Natural killer cell (primary cell): ENCODE data around the gene LSAMP. TPM values are rescaled to one million over a fixed set of nuclear protein-coding genes. Genes with fewer than 3 reads are reported as not detected.

Source experiments
- ATAC-seq, 3 donors: fragments of 150-1000 bp in 2 of 3; fragments of 200-7000 bp in 1 of 3; cut with Tn5 transposase; 1 replicate in 1 of 3; 2 replicates in 2 of 3; pipeline ENCODE4 v1.10.0; 2021; ENCODE audit warnings: mild to moderate bottlenecking in 2 of 3, moderate library complexity in 2 of 3
- DNase-seq, 2 donors: peaks; one replicate each; pipeline versions ENCODE4 v3.0.0 to v3.0.0-alpha.2; 2013 to 2021; ENCODE audit warnings: mixed read lengths in 1 of 2
- H3K27ac ChIP-seq: one replicate; pipeline ENCODE4 v1.5.1; 2013; ENCODE audit warnings: mild to moderate bottlenecking, low read length
- H3K27me3 ChIP-seq: one replicate; pipeline ENCODE4 v1.6.1; 2013; ENCODE audit warnings: low read length; ENCODE audit not compliant: control insufficient read depth, insufficient read depth
- H3K36me3 ChIP-seq: one replicate; pipeline ENCODE4 v1.6.1; 2013; ENCODE audit warnings: low read length; ENCODE audit not compliant: control insufficient read depth, insufficient read depth
- H3K4me1 ChIP-seq: one replicate; pipeline ENCODE4 v1.6.1; 2013; ENCODE audit warnings: low read length; ENCODE audit not compliant: control insufficient read depth, insufficient read depth
- H3K4me3 ChIP-seq: one replicate; pipeline ENCODE4 v1.5.1; 2013; ENCODE audit warnings: low read length
- H3K9me3 ChIP-seq: one replicate; pipeline ENCODE4 v1.6.1; 2013; ENCODE audit warnings: low read length; ENCODE audit not compliant: control insufficient read depth, insufficient read depth
- H3K27ac Mint-ChIP-seq, 2 donors: one replicate each; pipeline ENCODE4 v1.8.0; 2022; ENCODE audit warnings: mild to moderate bottlenecking in 2 of 2, mixed read lengths in 2 of 2, moderate library complexity in 1 of 2
- H3K27me3 Mint-ChIP-seq, 2 donors: one replicate each; pipeline ENCODE4 v1.8.0; 2022; ENCODE audit warnings: low read depth in 2 of 2, mixed read lengths in 2 of 2
- H3K36me3 Mint-ChIP-seq: one replicate; pipeline ENCODE4 v1.8.0; 2022; ENCODE audit warnings: mixed read lengths
- H3K4me1 Mint-ChIP-seq, 2 donors: one replicate each; pipeline ENCODE4 v1.8.0; 2022; ENCODE audit warnings: mixed read lengths in 2 of 2
- H3K4me3 Mint-ChIP-seq: one replicate; pipeline ENCODE4 v1.8.0; 2022; ENCODE audit warnings: mild to moderate bottlenecking, moderate library complexity, mixed read lengths
- H3K9me3 Mint-ChIP-seq, 2 donors: one replicate each; pipeline ENCODE4 v1.8.0; 2022; ENCODE audit warnings: mixed read lengths in 2 of 2
- WGBS: methylation state at CpG from one replicate; pipeline ENCODE4 v1.1.7; 2013; ENCODE audit warnings: missing lambda C conversion rate; ENCODE audit not compliant: insufficient coverage; 5-methylcytosine and 5-hydroxymethylcytosine counted together
- intact Hi-C: fragments of 100-400 bp; cut with micrococcal nuclease; formaldehyde crosslinking; loops from one replicate; pipeline ENCODE4 v1.14.2; 2022
- total RNA-seq, 4 donors: library from RNA; stranded (reverse); fragments of 120-200 nt in 1 of 4; gene quantifications; one replicate each; pipeline versions ENCODE4 v1.2.3 to v1.2.4, GENCODE V29; 2013 to 2022
- TF ChIP-seq, protein P1 (sequence below): fragments of 200-600 bp; IDR thresholded peaks from one replicate; pipeline ENCODE4 v1.8.0; 2022; ENCODE audit warnings: antibody characterized with exemption

Gene LSAMP
- total RNA-seq, 3 donors from 2014 or later (not counting 1 experiment from before 2014, with no cell fraction given) = not detected

DNA sequence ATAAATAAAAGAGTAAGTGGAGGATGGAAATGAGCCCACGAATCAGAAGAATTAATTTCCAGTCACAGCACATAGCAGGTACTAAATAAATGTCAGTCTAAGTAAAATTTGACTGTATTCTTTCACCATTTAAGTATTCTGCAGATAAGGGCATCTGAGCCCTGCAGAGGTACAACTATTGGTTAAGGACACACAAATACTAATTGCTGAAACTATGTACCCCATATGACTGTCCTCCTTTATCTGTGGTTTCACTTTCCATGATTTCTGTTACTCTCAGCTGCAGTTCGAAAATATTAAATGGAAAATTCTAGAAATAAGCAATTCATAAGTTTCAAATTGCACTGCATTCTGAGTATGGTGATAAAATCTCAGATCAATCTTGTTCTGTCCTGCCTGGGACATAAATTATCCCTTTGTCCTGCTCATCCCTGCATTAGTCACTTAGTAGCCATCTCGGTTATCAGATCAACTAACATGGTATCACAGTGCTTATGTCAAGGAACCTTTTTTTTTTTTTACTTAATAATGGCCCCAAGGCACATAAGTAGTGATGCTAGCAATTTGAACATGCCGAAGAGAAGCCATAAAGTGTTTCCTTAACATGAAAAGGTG lies 95.1 kb downstream of the LSAMP start:
- Mint-ChIP-seq H3K27ac (no peak overlapping the region), H3K27me3 (no peaks in the 10 kb centered on the region), H3K36me3 (peaks cover 2% of the 10 kb centered on the region), H3K4me1 (no peaks in the 10 kb centered on the region), H3K9me3 (peaks cover 7 to 13% of the 10 kb centered on the region in 2 donors), H3K4me3 (no peak overlapping the region)
- Histone ChIP-seq H3K4me3 (no peak overlapping the region), H3K9me3 (no peaks in the 10 kb centered on the region), H3K27me3 (no peaks in the 10 kb centered on the region), H3K27ac (no peak overlapping the region), H3K4me1 (no peaks in the 10 kb centered on the region), H3K36me3 (no peaks in the 10 kb centered on the region)
- intact Hi-C loops = no loop called here
- ATAC-seq (no peak), DNase-seq (no peak)
- WGBS = 76% methylated on average over 3 of the region's 4 CpGs
- TF ChIP-seq, protein P1, sequence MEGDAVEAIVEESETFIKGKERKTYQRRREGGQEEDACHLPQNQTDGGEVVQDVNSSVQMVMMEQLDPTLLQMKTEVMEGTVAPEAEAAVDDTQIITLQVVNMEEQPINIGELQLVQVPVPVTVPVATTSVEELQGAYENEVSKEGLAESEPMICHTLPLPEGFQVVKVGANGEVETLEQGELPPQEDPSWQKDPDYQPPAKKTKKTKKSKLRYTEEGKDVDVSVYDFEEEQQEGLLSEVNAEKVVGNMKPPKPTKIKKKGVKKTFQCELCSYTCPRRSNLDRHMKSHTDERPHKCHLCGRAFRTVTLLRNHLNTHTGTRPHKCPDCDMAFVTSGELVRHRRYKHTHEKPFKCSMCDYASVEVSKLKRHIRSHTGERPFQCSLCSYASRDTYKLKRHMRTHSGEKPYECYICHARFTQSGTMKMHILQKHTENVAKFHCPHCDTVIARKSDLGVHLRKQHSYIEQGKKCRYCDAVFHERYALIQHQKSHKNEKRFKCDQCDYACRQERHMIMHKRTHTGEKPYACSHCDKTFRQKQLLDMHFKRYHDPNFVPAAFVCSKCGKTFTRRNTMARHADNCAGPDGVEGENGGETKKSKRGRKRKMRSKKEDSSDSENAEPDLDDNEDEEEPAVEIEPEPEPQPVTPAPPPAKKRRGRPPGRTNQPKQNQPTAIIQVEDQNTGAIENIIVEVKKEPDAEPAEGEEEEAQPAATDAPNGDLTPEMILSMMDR = no peak

DNA sequence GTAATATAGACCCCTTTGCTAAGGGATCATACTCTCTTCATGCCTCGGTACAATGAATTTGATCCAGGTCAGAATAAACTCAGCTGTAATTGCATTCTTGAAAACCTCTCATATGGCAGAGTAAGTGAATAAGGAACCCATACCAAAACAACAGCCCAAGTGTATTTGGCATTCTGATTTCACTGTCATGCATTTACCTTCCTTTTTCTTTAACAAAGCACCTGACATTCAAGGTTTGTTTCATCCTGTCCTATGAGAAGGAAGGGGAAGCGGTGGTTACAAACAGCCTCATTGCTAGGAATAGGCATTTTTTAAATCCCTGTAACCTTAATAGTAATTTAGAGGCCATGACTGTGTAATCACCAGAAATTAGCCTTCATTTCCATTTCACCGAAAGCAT lies 97.1 kb downstream of the LSAMP start:
- 93% methylated on average over 2 of the region's 3 CpGs for WGBS
- DNase-seq = no peak
- TF ChIP-seq, protein P1 = no peak
- no peaks in the 10 kb centered on the region for H3K9me3 ChIP-seq
- Mint-ChIP-seq H3K9me3 (peaks cover 8 to 16% of the 10 kb centered on the region in 2 donors), H3K27ac (no peak overlapping the region), H3K27me3 (no peaks in the 10 kb centered on the region), H3K36me3 (peaks cover under 1% of the 10 kb centered on the region), H3K4me1 (no peaks in the 10 kb centered on the region), H3K4me3 (no peak overlapping the region)
- H3K4me1 ChIP-seq = no peaks in the 10 kb centered on the region
- H3K4me3 ChIP-seq = no peak overlapping the region
- no peak overlapping the region for H3K27ac ChIP-seq
- H3K36me3 ChIP-seq = no peaks in the 10 kb centered on the region
- ATAC-seq = no peak
- intact Hi-C loops = no loop called here
- H3K27me3 ChIP-seq = no peaks in the 10 kb centered on the region

DNA sequence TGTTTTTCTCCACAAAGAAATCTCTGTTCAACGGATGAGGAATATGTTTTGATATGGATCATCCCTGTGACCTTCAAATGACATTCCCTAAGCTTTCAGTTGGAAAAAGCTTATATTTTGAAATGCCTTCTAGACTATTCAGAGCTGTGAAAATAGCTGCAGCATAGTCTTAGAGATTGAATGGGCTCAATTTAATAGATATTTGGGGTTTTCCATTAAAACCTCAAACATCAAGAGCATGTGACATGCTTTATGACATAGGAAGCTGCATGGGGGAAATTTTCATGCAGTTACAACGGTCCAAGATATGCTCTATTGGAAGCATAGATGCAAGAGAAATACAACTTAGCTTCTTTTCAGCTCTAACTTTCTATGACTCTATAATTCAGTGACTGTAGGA lies 102.8 kb downstream of the LSAMP start:
- TF ChIP-seq, protein P1 = no peak
- ATAC-seq (no peak), DNase-seq (no peak)
- Histone ChIP-seq H3K27me3 (no peaks in the 10 kb centered on the region), H3K9me3 (no peaks in the 10 kb centered on the region), H3K36me3 (no peaks in the 10 kb centered on the region), H3K4me3 (no peak overlapping the region), H3K27ac (no peak overlapping the region), H3K4me1 (no peaks in the 10 kb centered on the region)
- Mint-ChIP-seq H3K4me3 (no peak overlapping the region), H3K9me3 (peaks cover 13 to 18% of the 10 kb centered on the region in 2 donors), H3K4me1 (no peaks in the 10 kb centered on the region), H3K36me3 (peaks cover 9% of the 10 kb centered on the region), H3K27me3 (no peaks in the 10 kb centered on the region), H3K27ac (no peak overlapping the region)
- no CpG with 5 or more reads among the region's 2 CpGs for WGBS
- intact Hi-C loops = no loop called here

DNA sequence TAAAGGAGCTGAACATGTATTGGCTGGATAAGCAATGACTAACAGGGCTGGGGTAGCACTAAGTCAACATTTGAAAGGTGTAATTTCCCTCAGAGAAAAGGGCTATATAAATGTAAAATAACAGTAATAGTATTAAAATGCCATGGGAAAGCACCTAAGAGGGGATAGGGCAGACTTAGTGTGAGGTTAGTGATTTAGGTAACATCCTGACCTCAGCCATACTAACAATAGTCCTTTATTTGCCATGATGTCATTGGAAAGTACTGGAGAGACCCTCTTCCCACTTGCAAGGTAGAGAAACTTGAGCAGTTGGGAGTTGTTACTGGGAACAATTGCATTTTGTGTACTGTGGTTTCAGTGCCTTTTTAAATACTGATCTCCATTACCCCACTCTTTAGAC lies 103.4 kb downstream of the LSAMP start:
- Mint-ChIP-seq H3K4me1 (no peaks in the 10 kb centered on the region), H3K36me3 (peaks cover 9% of the 10 kb centered on the region), H3K27me3 (no peaks in the 10 kb centered on the region), H3K27ac (no peak overlapping the region), H3K9me3 (peaks cover 11 to 18% of the 10 kb centered on the region in 2 donors), H3K4me3 (no peak overlapping the region)
- intact Hi-C loops = no loop called here
- no peak overlapping the region for H3K27ac ChIP-seq
- H3K27me3 ChIP-seq = no peaks in the 10 kb centered on the region
- H3K36me3 ChIP-seq = no peaks in the 10 kb centered on the region
- no peaks in the 10 kb centered on the region for H3K9me3 ChIP-seq
- TF ChIP-seq, protein P1 = no peak
- ATAC-seq (no peak), DNase-seq (no peak)
- no peak overlapping the region for H3K4me3 ChIP-seq
- H3K4me1 ChIP-seq = no peaks in the 10 kb centered on the region
